GM12892 (cell line): ENCODE results near the gene PLPPR3.
"Not testable (repeated sequence)": the region's sequence is repeated elsewhere in the genome, so short reads cannot be mapped to it uniquely, and the experiment has no call there.

Experiments
- DNase-seq: peaks from one replicate; pipeline ENCODE4 v3.0.0; 2011; ENCODE audit not compliant: insufficient read length
- FAIRE-seq: peaks from 2 replicates; lab custom pipeline; 2011; peaks lifted over from hg19 to GRCh38; lab: Jason Lieb, UNC
- POLR2A ChIP-seq: IDR thresholded peaks from 2 replicates; pipeline ENCODE4 v1.6.1; 2011; ENCODE audit warnings: low read depth, low read length, control low read depth
- POLR2AphosphoS5 ChIP-seq: IDR thresholded peaks from 2 replicates; pipeline ENCODE4 v1.6.1; 2011; ENCODE audit warnings: low read depth, low read length, control low read depth
- TAF1 ChIP-seq: IDR thresholded peaks from 2 replicates; pipeline ENCODE4 v1.6.1; 2011; ENCODE audit warnings: low read depth, mild to moderate bottlenecking, control low read depth, low read length, borderline replicate concordance

Gene PLPPR3

DNA sequence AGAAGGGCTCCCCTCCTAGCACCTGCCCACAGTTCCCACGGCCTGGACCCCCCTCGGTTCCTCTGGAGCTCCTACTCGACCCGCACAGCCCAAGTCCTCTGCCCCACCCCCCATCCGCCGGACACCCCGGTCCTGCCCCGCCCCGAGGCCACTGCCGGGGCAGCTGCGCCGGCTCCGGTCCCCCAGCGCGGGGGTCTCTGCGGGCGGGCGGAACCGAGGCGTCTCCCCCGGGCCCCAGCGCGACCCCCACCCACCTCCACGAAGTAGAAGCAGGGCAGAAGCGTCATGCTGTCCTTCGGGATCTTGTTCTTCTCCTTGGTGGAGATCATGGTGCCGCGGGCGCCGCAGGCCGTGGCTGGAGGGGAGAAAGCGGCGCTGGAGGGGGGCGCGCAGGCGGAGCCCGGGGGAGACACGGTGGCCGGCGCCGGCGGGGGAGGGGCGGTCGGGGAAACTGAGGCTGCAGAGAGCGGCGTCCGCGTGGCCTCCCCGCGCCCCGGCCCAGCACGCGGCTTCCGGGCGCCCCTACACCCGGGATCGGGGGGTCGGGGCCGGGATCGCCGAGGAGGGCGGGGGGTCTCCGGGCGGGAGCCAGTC is 427 bp downstream of the PLPPR3 start:
- DNase-seq (no peak), FAIRE-seq (no peak)
- TF ChIP-seq POLR2AphosphoS5, result no peak
- TF ChIP-seq TAF1, result no peak
- TF ChIP-seq POLR2A, result no peak

DNA sequence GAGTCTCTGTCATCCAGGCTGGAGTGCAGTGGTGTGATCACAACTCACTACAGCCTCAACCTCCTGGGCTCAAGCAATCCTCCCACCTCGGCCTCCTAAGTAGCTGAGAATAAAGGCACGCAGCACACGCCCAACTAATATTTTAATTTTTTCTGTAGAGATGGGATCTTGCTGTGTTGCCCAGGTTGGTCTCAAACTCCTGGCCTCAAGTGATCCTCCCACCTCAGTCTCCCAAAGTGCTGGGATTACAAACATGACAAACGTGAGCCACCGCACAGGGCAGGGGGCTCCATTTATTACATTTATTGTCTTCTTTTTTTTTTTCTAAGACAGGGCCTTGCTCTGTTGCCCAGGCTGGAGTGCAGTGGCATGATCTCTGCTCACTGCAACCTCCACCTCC is 1.5 kb downstream of the PLPPR3 start:
- FAIRE-seq, DNase-seq: not testable (repeated sequence)

DNA sequence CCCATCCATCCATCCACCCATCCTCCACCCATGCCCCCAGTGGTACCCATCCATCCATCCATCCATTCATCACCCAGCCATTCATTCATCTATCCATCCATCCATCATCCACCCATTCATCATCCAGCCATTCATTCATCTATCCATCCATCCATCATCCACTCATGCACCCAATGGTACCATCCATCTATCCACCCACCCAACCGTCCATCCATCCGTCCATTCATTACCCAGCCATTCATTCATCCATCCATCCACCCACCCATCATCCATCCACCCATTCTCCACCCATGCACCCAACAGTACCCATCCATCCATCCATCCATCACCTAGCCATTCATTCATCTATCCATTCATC is 5.3 kb downstream of the PLPPR3 start:
- TF ChIP-seq POLR2AphosphoS5 (no peak), POLR2A (no peak), TAF1 (no peak)
- peak; percentile 63 for FAIRE-seq
- no peak for DNase-seq

- no peak for FAIRE-seq
- TF ChIP-seq POLR2AphosphoS5 (peak; percentile 92), TAF1 (no peak), POLR2A (no peak; the same call in 1 of the 2 replicates)
These were observed 5.8 kb downstream of the PLPPR3 start for GRCh38 chr19:815775-816499.

GRCh38 chr19:815079-815774 is 6.5 kb downstream of the PLPPR3 start:
- DNase-seq (no peak), FAIRE-seq (no peak)
- TF ChIP-seq POLR2AphosphoS5 (peak; percentile 8; the same call in 1 of the 2 replicates), TAF1 (no peak), POLR2A (peak; percentile 18; the same call in 1 of the 2 replicates)

More at GRCh38 chr19:815775-816499, 5.8 kb downstream of the PLPPR3 start:
- DNase-seq, result no peak

- peak; percentile 79 for TF ChIP-seq POLR2A
- peak; percentile 83 for TF ChIP-seq POLR2AphosphoS5
- no peak for TF ChIP-seq TAF1
- FAIRE-seq, result no peak
- DNase-seq, result no peak
These were observed 7.3 kb downstream of the PLPPR3 start for GRCh38 chr19:814152-815078.

DNA sequence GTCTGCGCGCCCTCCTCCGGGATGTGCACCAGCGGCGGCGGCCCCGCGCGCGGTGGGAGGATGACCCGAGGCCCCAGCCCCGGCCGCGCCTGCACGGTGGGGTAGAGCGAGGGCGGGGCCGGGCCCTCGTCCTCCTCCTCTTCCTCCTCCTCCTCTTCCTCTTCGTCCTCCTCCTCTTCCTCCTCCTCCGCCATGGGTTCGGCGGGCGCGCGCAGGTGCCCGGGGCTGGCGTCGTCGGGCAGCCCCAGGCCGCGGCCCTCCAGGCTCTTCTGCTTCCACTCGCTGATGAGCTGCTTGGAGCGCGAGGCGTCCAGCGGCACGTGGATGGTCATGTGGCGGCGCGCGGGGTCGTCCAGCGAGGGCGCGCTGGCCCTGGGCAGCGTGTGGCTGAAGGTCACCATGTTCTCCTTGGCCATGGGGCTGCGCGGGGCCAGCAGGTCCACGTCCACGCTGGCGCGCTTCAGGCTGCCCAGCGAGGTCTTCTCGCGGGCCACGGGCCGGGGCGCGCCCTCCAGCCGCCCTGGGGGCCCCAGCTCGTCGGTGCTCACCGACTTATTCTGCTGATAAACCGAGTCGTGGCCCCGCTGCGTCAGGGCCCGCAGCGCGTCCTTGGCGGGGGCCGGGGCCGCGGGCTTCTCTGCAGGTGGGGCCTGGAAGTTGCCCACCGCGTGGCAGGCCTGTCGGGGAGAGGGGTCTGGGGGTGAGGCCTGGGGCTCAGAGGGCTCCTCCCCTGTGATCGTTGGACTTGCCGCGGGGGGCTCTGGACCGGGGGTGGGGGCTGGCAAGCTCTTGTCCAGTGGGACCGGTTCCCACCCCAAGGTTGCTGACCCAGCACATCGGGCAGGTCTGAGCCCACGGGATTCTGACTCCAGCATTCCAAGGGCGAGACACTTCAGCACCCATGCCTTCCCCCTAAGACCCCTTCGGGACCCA is 8.3 kb downstream of the PLPPR3 start:
- TF ChIP-seq POLR2A (no peak; the same call in none of the 2 replicates), POLR2AphosphoS5 (peak; percentile 73), TAF1 (no peak)
- FAIRE-seq (no peak), DNase-seq (peak; percentile 26)

DNA sequence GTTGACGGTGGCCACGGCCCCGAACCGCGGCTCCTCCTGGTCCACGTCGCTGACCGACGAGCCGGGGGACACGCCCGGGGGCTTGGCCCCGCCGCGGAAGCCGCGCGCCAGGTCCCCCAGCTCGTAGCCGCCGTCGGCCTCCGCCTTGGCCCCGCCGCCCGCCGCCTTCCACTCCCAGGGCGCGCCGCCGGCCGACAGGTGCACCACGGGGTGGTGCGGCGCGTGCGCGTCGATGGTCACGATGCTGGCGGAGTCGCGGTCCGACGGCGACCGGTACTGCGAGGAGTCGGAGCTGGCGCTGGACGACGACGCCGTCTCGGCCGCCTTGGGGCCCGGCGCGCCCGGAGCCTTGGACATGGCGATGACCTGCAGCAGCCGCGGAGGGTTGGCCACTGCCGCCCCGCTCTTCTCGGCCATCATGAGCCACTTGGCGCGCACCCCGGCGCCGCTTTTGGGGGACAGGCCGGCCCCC is 9.0 kb downstream of the PLPPR3 start:
- FAIRE-seq, result no peak
- DNase-seq, result no peak
- TF ChIP-seq POLR2AphosphoS5 (peak; percentile 76; the same call in 1 of the 2 replicates), TAF1 (no peak), POLR2A (0 out of 2 replicates have a peak, but pooled peaks have one; percentile 7)

- DNase-seq, result no peak
- no peak for FAIRE-seq
- TF ChIP-seq POLR2AphosphoS5 (peak; percentile 77), POLR2A (peak; percentile 52; the same call in 1 of the 2 replicates), TAF1 (no peak)
These were observed 9.6 kb downstream of the PLPPR3 start for GRCh38 chr19:812049-812746.
